ENCODE measurements around the gene OR6T1. TPM values are rescaled to one million over a fixed set of nuclear protein-coding genes. Genes with fewer than 3 reads are reported as not detected.

The OR6T1 gene, protein sequence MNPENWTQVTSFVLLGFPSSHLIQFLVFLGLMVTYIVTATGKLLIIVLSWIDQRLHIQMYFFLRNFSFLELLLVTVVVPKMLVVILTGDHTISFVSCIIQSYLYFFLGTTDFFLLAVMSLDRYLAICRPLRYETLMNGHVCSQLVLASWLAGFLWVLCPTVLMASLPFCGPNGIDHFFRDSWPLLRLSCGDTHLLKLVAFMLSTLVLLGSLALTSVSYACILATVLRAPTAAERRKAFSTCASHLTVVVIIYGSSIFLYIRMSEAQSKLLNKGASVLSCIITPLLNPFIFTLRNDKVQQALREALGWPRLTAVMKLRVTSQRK
- total RNA-seq = not detected in 2 replicates

DNA sequence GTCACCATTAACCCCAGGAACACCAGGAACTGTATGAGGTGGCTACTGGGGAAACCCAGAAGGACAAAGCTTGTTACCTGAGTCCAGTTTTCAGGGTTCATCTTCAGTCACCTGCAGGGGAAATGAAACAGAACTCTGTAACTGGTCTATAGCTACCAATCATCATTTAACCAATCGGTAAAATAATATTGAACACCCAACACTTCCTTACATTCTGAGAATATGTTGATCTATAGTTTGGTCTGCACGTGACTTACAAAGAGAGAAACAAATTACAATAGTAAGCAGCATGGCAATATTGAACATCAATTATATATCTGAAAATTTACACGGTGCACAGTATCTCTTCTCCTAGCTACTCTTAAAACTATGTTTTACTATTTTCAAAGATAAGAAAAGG is at the start of gene OR6T1:
OR6T1 (minus strand) TSS at position 101 of the 400 bp plus-strand sequence; CDS start at position 101, 0 bp downstream.

DNA sequence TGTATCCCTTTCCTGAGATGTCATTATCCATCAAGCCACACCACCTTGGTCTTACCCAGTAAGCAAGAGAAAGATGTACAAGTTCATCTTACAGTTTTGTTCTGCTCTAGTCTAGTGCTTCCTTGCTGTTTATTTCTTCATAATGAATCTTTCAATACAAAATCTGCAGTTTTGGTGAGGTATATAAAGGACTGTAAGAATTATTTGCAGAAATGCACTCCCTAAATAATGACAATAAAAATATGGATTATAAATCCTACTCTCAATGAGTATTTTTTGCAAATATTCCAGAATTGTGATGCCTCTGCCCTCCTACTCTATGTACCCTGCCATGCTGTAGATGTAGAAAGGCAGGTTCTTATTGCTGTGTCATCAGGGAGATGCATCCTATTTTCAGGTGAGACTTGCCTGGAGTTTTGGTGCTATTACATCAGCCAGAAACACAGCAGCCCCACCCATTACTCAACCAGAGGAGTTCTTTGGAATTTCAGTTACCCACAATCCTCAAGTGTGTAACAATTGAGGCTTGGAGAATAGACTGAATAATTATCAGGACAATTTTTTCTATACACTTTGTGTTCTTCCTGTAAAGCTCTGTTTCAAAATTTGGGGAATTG is 34.2 kb upstream of the OR6T1 start, which contains the start of gene OR10S1:
OR10S1 (minus strand) TSS at position 51 of the 617 bp plus-strand sequence. CDS start 117 bp downstream, outside the sequence.

DNA sequence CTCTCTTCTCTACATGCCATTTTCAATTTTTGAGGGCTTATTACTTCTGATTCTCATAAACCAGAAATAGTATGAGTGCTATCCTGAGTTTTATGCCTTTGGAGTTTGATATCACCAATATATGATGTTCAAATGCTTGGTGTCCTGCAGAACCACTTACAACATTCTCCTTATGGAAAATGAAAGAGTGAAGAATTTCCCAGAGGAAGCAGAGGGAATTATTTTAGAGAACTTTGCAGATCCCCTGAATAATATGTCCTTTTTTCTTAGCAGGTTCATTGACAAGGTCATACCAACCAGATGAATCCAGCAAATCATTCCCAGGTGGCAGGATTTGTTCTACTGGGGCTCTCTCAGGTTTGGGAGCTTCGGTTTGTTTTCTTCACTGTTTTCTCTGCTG is 4.3 kb downstream of the OR6T1 start, which contains the start of gene OR4D5:
OR4D5 (plus strand) TSS at position 301 of the 400 bp plus-strand sequence; CDS start at position 301, 0 bp downstream.

GRCh38 chr11:123901867-123902266 is 41.8 kb downstream of the OR6T1 start, which contains the start of gene OR8D4:
OR8D4 (plus strand) TSS chr11:123902167; CDS start chr11:123906432, 4,265 bp downstream.

Other genes with a start within 250 kb of the OR6T1 start
- gene ZNF202, start 202.2 kb downstream of the OR6T1 start, total RNA-seq = 7.0 and 7.6 TPM in 2 replicates
- gene OR6X1, start 189.3 kb downstream of the OR6T1 start, total RNA-seq = not detected in 2 replicates
- not detected in 2 replicates for gene OR6M1, start 137.5 kb downstream of the OR6T1 start, total RNA-seq
- gene TMEM225, start 58.2 kb downstream of the OR6T1 start, total RNA-seq = not detected in 2 replicates
- gene OR8D4, start 41.7 kb downstream of the OR6T1 start, total RNA-seq = not detected in 2 replicates
- gene OR4D5, start 4.2 kb downstream of the OR6T1 start, total RNA-seq = not detected in 2 replicates
- gene OR10S1, start 33.9 kb upstream of the OR6T1 start, total RNA-seq = not detected in 2 replicates
- not detected in 2 replicates for gene OR10G6, start 51.3 kb upstream of the OR6T1 start, total RNA-seq
- not detected in 2 replicates for gene OR10G4, start 69.2 kb upstream of the OR6T1 start, total RNA-seq
- gene OR10G9, start 79.2 kb upstream of the OR6T1 start, total RNA-seq = not detected in 2 replicates
- not detected in 2 replicates for gene OR10G8, start 83.0 kb upstream of the OR6T1 start, total RNA-seq
- not detected in 2 replicates for gene OR10G7, start 97.5 kb upstream of the OR6T1 start, total RNA-seq
- gene VWA5A, start 171.6 kb upstream of the OR6T1 start, total RNA-seq = 1.5 and 25.2 TPM in 2 replicates
- gene OR10D3, start 239.5 kb upstream of the OR6T1 start, total RNA-seq = under 0.01 TPM in 2 replicates